IPS-18c (cell line): Measurements from ENCODE around the gene EXTL2.
A peak's percentile ranks its signal among the peaks of the same experiment; 100 is the strongest.
"Not testable (repeated sequence)": the region's sequence is repeated elsewhere in the genome, so short reads cannot be mapped to it uniquely, and the experiment has no call there.

Experiments used
- H3K4me3 ChIP-seq: 2 replicates; pipeline ENCODE4 v1.7.0; 2013; ENCODE audit warnings: low read depth, mild to moderate bottlenecking, low read length, moderate library complexity; ENCODE audit not compliant: insufficient read depth
- H3K9me3 ChIP-seq: one replicate; pipeline ENCODE4 v1.6.1; 2013; ENCODE audit warnings: mild to moderate bottlenecking, low read length, moderate library complexity; ENCODE audit not compliant: control insufficient read depth, insufficient read depth

The EXTL2 gene, protein sequence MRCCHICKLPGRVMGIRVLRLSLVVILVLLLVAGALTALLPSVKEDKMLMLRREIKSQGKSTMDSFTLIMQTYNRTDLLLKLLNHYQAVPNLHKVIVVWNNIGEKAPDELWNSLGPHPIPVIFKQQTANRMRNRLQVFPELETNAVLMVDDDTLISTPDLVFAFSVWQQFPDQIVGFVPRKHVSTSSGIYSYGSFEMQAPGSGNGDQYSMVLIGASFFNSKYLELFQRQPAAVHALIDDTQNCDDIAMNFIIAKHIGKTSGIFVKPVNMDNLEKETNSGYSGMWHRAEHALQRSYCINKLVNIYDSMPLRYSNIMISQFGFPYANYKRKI

DNA sequence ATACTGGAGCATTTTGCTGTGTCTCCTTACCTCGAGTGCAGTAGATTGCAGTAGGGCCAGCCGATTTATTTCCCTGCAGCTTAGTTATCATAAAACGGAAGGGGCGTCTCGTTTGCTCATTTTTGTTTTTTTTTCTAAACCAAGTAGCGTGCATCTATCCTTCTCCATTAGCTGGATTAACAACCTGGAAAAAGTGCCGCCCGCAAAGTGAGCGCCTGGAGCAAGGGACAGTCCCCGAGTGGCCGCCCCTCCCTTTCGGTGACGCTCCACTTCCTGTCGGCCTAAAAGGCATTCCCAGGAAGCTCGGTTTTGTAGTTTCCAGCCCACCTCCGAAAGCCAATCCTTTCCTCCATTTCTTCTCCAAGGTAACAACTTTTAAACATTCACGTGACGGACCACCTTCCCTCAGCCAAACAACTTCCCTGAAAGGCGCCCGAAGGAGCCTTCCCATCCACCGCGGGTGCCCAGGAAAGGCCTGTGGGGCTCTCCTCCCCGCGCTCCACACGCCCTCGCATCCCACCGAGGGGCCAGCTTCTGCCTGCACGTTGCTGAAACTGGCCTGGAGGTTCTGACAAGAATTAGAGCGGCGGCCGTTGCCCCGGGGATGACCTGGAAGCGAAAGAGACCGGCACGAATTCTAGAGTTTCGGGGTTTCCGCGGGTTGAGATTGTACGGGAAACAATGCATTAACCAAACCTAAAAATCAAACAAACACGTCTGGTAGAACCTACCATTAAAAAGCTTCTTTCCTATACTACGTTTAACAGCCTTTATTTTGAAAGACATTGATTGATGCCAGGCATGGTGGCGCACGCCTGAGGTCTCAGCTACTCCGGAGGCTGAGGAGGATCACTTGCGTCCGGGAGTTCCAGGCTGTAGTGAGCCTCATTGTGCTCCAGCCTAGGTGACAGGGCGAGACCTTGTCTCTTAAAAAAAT, at the start of gene EXTL2:
EXTL2 (minus strand) TSS at position 240 of the 937 bp plus-strand sequence. CDS start 6,085 bp downstream, outside the sequence.
- peaks cover 5% of the 10 kb centered on the region for H3K9me3 ChIP-seq
- peak within 1 kb of the TSS; percentile 92 for H3K4me3 ChIP-seq

DNA sequence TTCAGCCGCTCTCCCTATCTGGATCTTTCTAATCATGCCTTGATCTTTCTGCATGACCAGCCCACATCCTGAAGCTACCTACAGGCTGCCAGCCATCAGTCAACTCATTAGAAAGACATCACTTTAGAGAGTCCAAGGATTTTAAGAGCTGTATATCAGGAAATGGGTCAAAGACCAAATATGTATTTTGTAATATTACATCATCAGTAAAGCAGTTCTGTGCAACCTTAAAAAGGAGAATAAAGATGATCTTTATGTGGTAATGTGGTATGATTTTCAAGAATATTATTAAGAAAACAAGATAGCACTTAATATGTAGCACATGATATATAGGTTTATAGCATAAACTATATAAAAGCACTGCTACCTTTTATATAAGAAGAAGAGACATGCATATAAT, 48.9 kb upstream of the EXTL2 start:
- Histone ChIP-seq H3K9me3 (no peaks in the 10 kb centered on the region), H3K4me3 (no peak overlapping the region)

DNA sequence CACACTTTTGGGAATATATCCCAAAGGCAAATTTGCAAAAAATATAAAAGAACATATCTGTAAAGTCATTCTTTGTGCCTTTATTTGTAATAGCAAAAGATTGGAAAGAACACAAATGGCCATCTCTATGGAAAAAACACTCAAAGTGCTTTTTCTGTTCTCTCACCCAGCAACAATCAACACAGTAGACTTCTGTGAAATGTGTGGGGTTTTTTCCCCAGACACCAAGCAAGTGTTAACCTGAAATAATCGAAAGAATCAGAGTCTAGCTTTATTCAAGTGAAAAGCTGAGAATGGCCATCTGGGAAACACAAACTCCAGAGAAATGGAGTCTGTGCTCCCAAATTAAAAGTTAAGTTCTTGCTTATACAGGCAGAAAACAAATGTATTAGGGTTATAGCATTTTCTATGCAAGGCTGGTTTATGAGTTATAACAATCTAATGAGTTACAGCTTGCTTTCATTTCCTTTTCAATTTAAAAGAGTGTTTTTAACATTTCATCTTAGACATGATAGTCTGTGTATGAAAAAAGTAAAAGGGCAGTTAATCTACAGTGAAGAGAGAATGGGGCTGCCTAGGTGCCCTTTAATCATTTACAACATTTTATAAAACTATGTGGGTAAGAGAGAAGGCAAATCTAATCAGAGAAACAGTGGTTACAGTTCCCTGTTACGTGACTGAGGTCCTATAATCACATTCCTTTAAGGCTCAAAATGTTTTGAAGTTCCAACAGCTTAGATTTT, 47.8 kb upstream of the EXTL2 start:
- H3K9me3 ChIP-seq = no peaks in the 10 kb centered on the region
- H3K4me3 ChIP-seq = no peak overlapping the region

DNA sequence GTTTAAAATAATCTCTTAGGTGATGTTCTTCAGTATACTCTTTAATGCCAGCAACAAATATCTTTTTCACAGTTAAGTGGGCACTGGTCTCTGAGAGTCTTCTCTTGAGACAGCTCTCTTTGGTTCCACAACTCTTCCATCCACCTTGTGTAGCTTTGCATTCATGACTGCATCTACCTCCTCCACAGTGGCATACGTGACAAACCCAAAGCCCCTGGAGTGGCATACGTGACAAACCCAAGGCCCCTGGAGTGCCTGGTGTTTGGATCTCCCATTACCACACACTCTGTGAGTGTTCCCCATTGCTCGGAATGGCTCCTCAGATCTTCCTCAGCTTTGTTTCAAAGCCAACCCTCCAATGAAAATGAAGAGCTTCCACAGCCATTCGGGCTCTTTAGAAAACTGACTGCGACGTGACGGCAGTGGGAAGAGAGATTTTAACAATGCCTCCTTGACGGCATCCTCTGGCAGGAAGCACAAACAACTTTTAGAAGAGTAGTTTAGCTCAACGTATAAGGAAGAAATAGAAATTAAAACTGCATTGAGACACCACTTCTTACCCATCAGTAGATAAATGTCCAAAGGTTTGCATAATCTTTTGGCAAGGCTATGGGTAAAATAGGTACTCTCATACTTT, 47.1 kb upstream of the EXTL2 start:
- Histone ChIP-seq H3K4me3 (no peak overlapping the region), H3K9me3 (no peaks in the 10 kb centered on the region)

DNA sequence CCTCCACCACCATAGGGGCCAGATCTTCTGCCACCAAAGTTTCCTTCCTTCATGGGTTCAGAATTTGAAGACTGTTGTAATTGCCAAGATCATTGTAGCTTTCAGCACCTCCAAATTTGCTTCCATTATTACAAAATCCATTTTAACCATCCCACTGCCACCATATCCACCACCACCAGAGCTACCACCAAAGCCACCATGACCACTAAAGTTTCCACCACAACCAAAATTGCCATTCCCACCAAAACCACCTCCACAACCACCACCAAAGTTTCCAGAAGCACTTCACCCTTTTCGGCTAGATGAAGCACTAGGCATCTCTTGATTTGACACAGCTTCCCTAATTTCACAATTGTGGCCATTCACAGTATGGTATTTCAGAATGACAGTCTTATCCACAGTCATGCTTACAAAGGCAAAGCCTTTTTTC, 46.5 kb upstream of the EXTL2 start:
- H3K4me3 ChIP-seq = no peak overlapping the region
- no peaks in the 10 kb centered on the region for H3K9me3 ChIP-seq

- Histone ChIP-seq H3K4me3 (no peak overlapping the region), H3K9me3 (no peaks in the 10 kb centered on the region)
Observed at GRCh38 chr1:100936194-100936967, 41.7 kb upstream of the EXTL2 start.

GRCh38 chr1:100933555-100933954, 38.9 kb upstream of the EXTL2 start:
- not testable (repeated sequence) for H3K9me3 ChIP-seq, H3K4me3 ChIP-seq

DNA sequence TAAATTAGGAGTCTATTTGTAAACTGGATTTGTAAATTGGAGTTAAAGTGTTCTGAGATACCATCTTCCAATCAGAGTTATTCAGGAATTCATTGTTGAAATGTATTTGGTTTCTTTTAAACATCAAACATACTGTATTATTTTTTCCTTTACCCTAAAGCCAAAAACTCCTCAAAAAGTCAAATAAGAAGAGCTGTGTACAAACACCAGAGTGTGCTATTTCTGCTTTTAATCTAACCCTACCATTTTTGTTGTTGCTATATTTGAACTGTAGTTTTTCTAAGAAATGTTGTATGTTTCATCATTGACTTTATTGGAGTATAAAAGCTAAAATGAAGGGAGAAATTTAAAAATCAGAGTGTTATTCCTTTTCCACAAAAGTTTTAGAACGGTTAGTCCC, 37.1 kb upstream of the EXTL2 start:
- Histone ChIP-seq H3K9me3 (no peaks in the 10 kb centered on the region), H3K4me3 (no peak overlapping the region)

- no peaks in the 10 kb centered on the region for H3K9me3 ChIP-seq
- H3K4me3 ChIP-seq = no peak overlapping the region
Observed at GRCh38 chr1:100930494-100930893, 35.9 kb upstream of the EXTL2 start.

GRCh38 chr1:100928128-100928527, 33.5 kb upstream of the EXTL2 start:
- Histone ChIP-seq H3K9me3 (no peaks in the 10 kb centered on the region), H3K4me3 (no peak overlapping the region)

DNA sequence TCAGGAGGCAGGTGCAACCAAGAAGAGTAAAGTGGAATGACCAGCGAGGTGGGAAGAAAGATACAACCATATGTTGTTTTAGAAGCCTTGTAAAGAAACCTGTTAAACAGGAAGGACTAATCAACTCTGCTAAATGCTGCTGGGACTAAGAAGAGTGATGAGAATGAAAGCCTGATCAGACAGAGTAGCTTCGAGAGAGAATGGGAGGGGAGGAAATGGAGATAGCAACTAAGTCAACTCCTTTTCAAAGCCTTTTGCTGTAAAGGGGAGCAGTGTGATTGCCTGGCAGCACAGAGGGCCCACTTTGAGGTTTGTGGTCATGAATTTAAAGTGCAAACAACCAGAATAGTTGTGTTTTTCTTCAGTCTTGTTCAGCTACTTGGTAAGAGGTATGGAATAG, 32.6 kb upstream of the EXTL2 start:
- H3K9me3 ChIP-seq = no peaks in the 10 kb centered on the region
- H3K4me3 ChIP-seq = no peak overlapping the region

DNA sequence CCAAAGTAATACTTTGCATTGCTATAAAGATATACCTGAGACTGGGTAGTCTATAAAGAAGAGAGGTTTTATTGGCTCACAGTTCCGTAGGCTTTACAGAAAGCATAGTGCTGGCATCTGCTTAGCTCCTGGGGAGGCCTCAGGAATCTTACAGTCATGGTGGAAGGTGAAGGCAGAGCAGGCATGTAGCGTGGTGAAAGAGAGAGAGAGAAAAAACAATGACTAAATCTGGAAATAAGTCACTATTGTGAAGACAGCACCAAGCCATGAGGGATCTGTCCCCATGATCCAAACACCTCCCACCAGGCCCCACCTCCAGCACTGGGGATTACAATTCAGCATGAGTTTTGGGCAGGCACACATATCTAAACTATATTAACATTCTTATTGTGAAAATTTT, 31.6 kb upstream of the EXTL2 start:
- no peaks in the 10 kb centered on the region for H3K9me3 ChIP-seq
- H3K4me3 ChIP-seq = no peak overlapping the region

DNA sequence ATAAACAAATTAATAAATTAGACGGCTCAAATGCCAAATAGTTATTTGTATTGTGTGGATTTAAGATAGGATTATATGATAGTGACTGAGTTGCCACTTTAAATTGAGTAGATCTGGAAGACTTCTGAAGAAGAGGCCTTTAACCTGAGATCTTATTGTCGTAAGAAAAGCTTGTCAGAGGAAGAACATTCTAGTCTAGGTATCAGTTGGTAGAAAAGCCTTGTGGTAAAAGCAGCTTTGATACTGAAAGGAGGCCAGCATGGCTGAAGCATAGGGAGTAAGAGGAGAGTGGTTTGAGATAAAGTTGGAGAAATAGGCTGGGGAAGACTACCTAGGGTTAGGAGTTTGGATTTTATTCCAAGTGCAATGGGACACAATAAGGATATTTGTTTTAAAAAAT, 30.3 kb upstream of the EXTL2 start:
- Histone ChIP-seq H3K4me3 (no peak overlapping the region), H3K9me3 (no peaks in the 10 kb centered on the region)

DNA sequence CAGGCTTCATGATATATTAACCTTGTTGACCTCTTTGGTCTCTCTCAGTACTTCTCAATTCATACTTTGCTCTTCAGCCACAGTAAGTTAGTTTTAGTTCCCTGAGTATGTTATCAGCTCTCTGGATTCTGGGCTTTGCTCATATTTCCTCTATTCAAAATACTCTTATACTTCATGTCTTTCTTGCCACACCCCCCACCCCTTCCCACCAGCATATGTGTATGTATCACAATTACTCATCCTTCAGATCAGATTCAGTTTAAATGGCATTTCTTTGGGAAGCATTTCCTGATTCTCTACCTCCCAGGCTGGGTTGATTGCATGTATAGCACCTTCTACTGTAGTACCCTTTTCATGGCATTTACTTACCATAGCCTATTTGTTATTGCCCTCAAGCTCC, 29.6 kb upstream of the EXTL2 start:
- H3K4me3 ChIP-seq = no peak overlapping the region
- H3K9me3 ChIP-seq = no peaks in the 10 kb centered on the region

- no peak overlapping the region for H3K4me3 ChIP-seq
- no peaks in the 10 kb centered on the region for H3K9me3 ChIP-seq
Observed at GRCh38 chr1:100921110-100921706, 26.6 kb upstream of the EXTL2 start.

- Histone ChIP-seq H3K9me3 (no peaks in the 10 kb centered on the region), H3K4me3 (no peak overlapping the region)
Observed at GRCh38 chr1:100912019-100912418, 17.4 kb upstream of the EXTL2 start.
